Endothelial cell (in vitro differentiated cells): ENCODE measurements around the gene SLC22A6. TPM values are rescaled to one million over a fixed set of nuclear protein-coding genes. Genes with fewer than 3 reads are reported as not detected.

Source experiments
- DNase-seq: peaks from one replicate; pipeline ENCODE4 v3.0.0; 2021; ENCODE audit warnings: low spot score
- H3K27ac Mint-ChIP-seq: one replicate; pipeline ENCODE4 v1.8.0; 2021; ENCODE audit warnings: mixed read lengths, inconsistent platforms; ENCODE audit not compliant: unreplicated experiment
- H3K27me3 Mint-ChIP-seq: one replicate; pipeline ENCODE4 v1.8.0; 2021; ENCODE audit warnings: mild to moderate bottlenecking, moderate library complexity, mixed read lengths, inconsistent platforms; ENCODE audit not compliant: unreplicated experiment
- H3K36me3 Mint-ChIP-seq: one replicate; pipeline ENCODE4 v1.8.0; 2021; ENCODE audit warnings: mild to moderate bottlenecking, low read depth, mixed read lengths, inconsistent platforms; ENCODE audit not compliant: unreplicated experiment
- H3K4me1 Mint-ChIP-seq: one replicate; pipeline ENCODE4 v1.8.0; 2021; ENCODE audit warnings: mild to moderate bottlenecking, mixed read lengths, inconsistent platforms; ENCODE audit not compliant: unreplicated experiment
- H3K4me3 Mint-ChIP-seq: one replicate; pipeline ENCODE4 v1.8.0; 2021; ENCODE audit warnings: mild to moderate bottlenecking, mixed read lengths, inconsistent platforms; ENCODE audit not compliant: unreplicated experiment
- H3K9me3 Mint-ChIP-seq: one replicate; pipeline ENCODE4 v1.8.0; 2021; ENCODE audit warnings: mixed read lengths, inconsistent platforms; ENCODE audit not compliant: unreplicated experiment
- CTCF ChIP-seq: fragments of 200-600 bp; sonication (generic); IDR thresholded peaks from one replicate; pipeline ENCODE4 v1.5.0; 2021; ENCODE audit warnings: antibody characterized with exemption; ENCODE audit not compliant: unreplicated experiment
- total RNA-seq: library from RNA; stranded (reverse); fragmentation: NEBNext Ultra II Directional; extraction: Animal tissue kit (Norgen Biotek cat#: 25700); gene quantifications from one replicate; pipeline ENCODE4 v1.2.1, GENCODE V29; 2021; ENCODE audit not compliant: unreplicated experiment

The SLC22A6 gene
- total RNA-seq, 1 donor from 2014 or later, result not detected

GRCh38 chr11:63020671-63021291 lies 36.0 kb upstream of the SLC22A6 start:
- DNase-seq, result peak; percentile 53
- peaks cover 12% of the 10 kb centered on the region for H3K4me1 Mint-ChIP-seq

GRCh38 chr11:63019506-63019905 lies 34.7 kb upstream of the SLC22A6 start:
- Mint-ChIP-seq H3K4me1 (peaks cover 12% of the 10 kb centered on the region), H3K4me3 (no peak overlapping the region), H3K36me3 (peaks cover 6% of the 10 kb centered on the region), H3K9me3 (no peaks in the 10 kb centered on the region), H3K27me3 (peaks cover 9% of the 10 kb centered on the region), H3K27ac (no peak overlapping the region)
- no peak for TF ChIP-seq CTCF
- DNase-seq, result no peak

More at GRCh38 chr11:63020671-63021291, 36.0 kb upstream of the SLC22A6 start:
- peaks cover 3% of the 10 kb centered on the region for H3K36me3 Mint-ChIP-seq
- H3K9me3 Mint-ChIP-seq, result no peaks in the 10 kb centered on the region
- H3K27me3 Mint-ChIP-seq, result peaks cover 9% of the 10 kb centered on the region
- no peak overlapping the region for H3K27ac Mint-ChIP-seq
- no peak overlapping the region for H3K4me3 Mint-ChIP-seq
- TF ChIP-seq CTCF, result peak; percentile 89

GRCh38 chr11:63017306-63017974 lies 32.7 kb upstream of the SLC22A6 start:
- H3K27ac Mint-ChIP-seq, result no peak overlapping the region
- no peak for DNase-seq

GRCh38 chr11:63015521-63016215 lies 30.9 kb upstream of the SLC22A6 start, which contains the start of gene SLC22A8:
SLC22A8 (minus strand) TSS chr11:63015841; CDS start chr11:63014958, 883 bp downstream.
- Mint-ChIP-seq H3K27ac (no peak within 1 kb of the TSS), H3K36me3 (peaks cover 6% of the 10 kb centered on the region), H3K27me3 (peaks cover 15% of the 10 kb centered on the region), H3K4me1 (no peaks in the 10 kb centered on the region), H3K9me3 (no peaks in the 10 kb centered on the region), H3K4me3 (no peak within 1 kb of the TSS)
- TF ChIP-seq CTCF, result no peak
- no peak for DNase-seq

More at GRCh38 chr11:63017306-63017974, 32.7 kb upstream of the SLC22A6 start:
- Mint-ChIP-seq H3K9me3 (no peaks in the 10 kb centered on the region), H3K27me3 (peaks cover 12% of the 10 kb centered on the region), H3K36me3 (peaks cover 8% of the 10 kb centered on the region), H3K4me1 (peaks cover 3% of the 10 kb centered on the region), H3K4me3 (no peak overlapping the region)
- TF ChIP-seq CTCF, result no peak
